Adipose tissue (tissue), 3 donors: Measurements from ENCODE around the gene ID3. TPM values are rescaled to one million over a fixed set of nuclear protein-coding genes. Genes with fewer than 3 reads are reported as not detected.
"Not testable (repeated sequence)": the region's sequence is repeated elsewhere in the genome, so short reads cannot be mapped to it uniquely, and the experiment has no call there.

Experiments used
- H3K27ac ChIP-seq: one replicate; pipeline ENCODE4 v1.5.1; 2013; ENCODE audit warnings: low read depth, low read length
- WGBS, 3 donors: extraction: QIAGEN DNeasy Blood & Tissue Kit; methylation state at CpG; one replicate each; pipeline ENCODE4 v1.1.7; 2013; 5-methylcytosine and 5-hydroxymethylcytosine counted together
- polyA plus RNA-seq, 3 donors: library from polyadenylated mRNA; stranded (reverse); fragments of 200-250 nt; gene quantifications; one replicate each; pipeline ENCODE4 v1.2.3, GENCODE V29; 2013
- donor health status: healthy with polysubstance abuse.
- donor health status: Bipolar disorder and iron deficiency.
- donor health status: healthy.

Gene ID3
- polyA plus RNA-seq, 3 donors, result 58.7 to 375 (median 170) TPM

DNA sequence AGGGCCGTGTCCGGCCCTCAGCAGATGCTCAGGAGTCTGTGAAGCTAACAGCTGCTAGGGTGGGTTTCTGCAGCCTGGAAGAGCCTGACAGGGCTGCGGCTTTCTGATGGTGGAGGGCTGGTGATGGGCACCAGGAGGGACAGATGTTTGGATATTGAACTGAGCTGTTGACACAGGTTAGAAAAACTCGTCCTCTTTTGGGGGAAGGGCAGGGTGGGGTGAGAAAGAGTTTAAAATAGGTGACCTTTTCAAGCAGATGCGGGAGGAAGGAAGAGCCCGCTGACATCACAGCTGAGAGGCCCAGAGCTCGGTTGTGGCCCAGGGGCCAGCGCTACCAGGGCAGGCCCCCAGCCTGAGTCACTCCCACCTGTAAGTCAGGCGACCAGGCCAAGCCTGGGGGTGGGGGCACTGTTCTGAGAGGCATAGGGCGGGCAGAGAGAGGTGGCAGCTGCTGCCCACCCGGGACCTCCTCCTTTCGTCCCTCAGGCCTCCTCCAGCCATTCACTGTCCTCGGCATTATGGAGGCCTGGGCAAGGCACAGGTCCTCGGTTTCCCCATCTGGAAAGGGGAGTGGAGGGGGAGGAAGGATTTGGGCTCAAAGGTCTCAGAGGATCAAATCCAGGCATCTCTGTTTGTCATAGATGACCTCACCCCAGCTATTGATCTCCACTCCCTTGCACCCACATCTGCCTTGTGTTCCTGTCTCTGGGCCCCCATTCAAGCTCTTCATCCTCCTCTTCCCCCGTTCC is 32.3 kb upstream of the ID3 start:
- H3K27ac ChIP-seq, result no peak overlapping the region
- 68 to 83% (median 70%) methylated on average over 15 of the region's 15 CpGs for WGBS, 3 donors

DNA sequence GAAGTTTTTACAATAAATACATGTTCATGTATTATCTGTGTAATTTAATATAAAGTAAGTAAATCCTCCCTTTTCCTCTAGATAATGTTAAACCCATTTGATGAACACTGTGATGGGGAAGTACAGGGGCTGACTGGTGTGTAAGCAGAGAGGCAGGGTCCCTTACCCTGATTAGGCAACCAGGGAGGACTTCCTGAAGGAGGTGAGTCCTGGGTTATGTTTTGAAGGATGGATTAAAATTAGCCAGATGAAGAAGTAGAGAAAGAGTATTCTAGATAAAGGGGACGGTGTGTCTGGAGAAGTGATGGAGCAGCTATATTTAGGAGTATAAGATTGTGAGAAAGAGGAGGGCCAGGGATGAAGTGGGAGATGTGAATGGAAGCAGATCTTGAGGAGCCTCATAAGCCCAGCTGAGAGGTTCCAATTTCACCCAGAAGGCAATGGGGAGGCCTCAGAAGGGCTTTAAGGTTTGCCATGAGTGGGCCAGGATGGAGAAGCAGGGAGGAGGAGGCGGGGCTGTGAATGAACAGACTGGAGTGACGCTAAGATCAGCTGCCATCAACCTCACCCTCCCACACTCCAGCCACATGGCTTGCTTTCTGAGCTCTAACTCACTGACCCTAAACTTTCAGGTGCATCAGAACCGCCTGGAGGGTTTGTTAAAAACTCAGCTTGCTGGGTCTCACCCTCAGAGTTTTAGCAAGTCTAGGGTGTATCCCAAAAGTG is 30.9 kb upstream of the ID3 start:
- H3K27ac ChIP-seq, result no peak overlapping the region
- 76 to 90% (median 88%) methylated on average over 4 of the region's 4 CpGs for WGBS, 3 donors

DNA sequence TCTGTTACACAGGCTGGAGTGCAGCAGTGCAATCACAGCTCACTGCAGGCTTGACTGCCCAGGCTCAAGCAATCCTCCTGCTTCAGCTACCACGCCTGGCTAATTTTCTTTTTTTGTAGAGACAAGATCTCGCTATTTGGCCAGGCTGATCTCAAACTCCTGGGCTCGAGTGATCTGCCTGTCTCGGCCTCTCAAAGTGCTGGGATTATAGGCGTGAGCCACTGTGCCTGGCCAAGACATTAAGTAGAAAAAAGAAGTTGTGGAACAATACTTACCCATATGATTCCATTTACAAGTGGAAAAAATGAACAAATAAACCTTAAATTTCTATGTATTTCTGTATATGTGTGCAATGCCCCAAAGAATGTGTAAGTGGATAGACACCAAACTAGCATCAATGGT is 30.3 kb upstream of the ID3 start:
- no peak overlapping the region for H3K27ac ChIP-seq
- WGBS, 3 donors, result 80 to 92% (median 82%) methylated on average over 5 of the region's 5 CpGs

DNA sequence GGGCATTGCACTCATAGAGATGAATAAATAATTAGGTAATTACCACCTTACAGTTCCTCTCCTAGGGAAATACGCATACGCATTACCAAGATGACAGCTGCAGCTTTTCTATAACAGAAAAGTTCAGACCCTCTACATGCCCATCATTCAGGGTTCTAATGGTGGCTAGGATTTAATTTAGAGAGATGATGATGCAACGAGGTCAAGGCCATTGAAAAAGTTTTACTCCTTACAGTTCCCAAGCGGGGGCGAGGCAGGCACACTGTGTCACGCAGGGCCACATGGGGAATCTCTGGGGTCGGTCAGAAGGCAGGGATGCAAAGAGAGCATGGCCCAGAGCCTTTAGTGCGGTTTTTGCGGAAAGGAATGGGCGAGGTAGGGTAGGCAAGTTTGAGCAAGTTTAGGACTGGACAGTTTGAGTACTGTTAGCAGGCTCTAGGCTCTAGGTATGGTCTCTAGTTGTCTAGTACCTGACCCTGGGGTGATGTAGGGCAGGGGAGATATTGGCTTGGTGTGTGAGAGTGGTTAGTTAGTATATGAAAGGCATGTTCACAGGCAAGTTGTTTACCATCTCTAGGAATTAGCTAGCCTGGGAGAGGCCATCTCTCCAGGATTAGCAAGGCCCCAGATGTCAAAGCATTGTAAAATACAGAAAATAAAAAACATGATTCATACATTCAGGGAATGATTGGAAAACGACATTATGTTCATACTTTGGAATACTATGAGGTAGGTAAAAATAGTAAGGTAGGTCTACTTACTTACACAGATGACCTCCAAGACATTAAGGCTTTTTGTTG is 29.6 kb upstream of the ID3 start:
- H3K27ac ChIP-seq, result no peak overlapping the region
- 77 to 79% (median 78%) methylated on average over 11 of the region's 11 CpGs for WGBS, 3 donors

DNA sequence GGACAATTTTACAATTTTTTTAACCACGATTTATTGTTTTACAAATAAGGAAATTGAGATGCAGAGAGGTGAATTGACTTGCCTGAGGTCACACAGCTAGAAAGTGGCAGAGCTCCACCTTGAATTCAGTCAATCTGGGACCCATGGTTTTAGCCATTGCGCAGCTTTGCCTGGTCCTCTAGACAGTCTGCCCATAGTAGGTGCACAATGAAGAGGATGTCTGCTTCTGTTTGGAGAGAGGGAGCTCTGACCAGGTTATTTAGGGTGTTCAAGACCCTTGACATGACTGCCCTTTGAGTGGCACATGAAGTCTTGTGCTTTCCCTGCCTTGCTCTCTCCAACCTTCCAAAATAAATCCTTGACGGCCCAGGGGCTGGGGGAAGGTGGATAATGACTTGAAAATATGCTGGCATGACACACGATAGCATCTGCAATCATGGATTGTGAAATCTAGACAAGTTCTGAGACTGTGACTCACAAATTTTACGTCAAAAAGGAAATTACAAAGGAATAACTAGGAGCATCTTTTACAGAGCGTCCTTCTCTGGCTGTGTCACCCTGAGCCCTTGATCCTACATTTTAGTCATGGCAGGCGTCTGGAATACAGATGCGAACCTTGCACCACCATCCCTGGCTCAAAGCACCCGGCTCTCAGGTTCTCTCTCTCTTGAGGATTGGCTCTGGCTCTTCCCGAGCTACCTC is 26.2 kb upstream of the ID3 start:
- H3K27ac ChIP-seq, result no peak overlapping the region
- WGBS, 3 donors, result 63 to 77% (median 64%) methylated on average over 10 of the region's 10 CpGs

DNA sequence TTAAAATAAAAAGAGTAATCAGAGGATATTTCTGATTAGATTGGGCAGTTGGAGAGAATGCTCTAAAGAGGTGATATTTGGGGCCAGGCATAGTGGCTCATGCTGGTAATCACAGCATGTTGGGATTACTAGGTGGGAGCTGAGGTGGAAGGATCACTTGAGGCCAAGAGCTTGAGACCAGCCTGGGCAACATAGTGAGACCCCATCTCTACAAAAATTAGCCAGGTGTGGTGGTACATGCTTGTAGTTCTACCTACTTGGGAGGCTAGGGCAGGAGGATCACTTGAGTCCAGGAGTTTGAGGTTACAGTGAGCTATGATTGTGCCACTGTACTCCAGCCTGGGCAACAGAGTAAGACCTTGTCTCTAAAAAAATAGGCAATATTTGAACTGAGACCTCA is 24.4 kb upstream of the ID3 start:
- H3K27ac ChIP-seq, result not testable (repeated sequence)

DNA sequence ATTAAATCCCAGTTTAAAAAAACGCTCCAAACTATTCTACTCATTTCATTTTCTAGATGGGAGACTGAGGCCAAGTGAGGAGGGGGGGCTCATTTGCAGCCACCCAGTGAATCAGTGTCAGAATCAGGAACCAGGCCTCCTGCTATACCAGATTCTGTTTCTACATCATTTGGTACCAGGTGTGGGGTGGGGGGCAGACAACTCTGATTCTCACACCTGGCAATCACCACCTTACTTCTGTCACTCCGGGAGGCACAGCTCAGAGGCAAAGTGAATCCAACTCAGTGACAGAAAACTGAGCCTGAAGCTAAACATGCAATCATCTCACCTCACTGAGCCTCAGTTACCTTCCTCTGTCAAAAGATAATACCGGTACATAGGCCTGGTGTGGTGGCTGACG is 23.5 kb upstream of the ID3 start:
- H3K27ac ChIP-seq, result no peak overlapping the region
- WGBS, 3 donors, result 90 to 93% (median 90%) methylated on average over 4 of the region's 4 CpGs

DNA sequence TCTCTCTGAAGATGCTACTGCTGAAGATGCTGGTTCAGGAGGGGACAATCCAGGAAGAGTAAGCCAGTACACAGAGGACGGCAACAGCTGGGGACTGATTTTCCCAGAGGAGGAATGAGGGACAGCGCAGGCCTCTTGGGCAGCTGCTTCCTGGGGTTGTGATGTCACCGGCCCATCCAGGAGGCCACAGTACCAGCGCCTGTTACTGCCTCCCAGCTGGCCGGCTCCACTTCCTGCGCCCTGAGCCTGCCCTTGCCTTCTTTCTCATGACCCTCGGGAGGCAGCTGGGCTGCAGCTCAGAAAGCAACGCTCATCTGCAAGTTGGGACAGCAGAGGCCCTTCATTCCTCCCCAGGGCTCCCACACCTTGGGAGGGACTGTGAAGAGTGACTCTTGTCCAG is 21.9 kb upstream of the ID3 start:
- 58 to 78% (median 73%) methylated on average over 8 of the region's 8 CpGs for WGBS, 3 donors
- no peak overlapping the region for H3K27ac ChIP-seq

DNA sequence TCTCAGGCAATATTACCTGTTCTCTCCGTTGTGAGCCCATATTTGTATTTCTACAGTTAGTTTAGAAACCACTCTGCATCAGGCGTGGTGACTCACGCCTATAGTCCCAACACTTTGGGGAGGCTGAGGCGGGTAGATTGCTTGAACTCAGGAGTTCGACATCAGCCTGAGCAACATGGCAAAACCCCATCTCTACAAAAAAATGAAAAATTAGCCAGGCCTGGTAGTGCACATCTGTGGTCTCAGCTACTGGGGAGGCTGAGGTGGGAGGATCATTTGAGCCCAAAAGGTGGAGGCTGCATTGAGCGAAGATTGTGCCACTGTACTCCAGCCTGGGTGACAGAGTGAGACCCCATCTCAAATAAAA is 19.7 kb upstream of the ID3 start:
- WGBS, 3 donors, result 85 to 91% (median 91%) methylated on average over 6 of the region's 6 CpGs
- H3K27ac ChIP-seq, result no peak overlapping the region

DNA sequence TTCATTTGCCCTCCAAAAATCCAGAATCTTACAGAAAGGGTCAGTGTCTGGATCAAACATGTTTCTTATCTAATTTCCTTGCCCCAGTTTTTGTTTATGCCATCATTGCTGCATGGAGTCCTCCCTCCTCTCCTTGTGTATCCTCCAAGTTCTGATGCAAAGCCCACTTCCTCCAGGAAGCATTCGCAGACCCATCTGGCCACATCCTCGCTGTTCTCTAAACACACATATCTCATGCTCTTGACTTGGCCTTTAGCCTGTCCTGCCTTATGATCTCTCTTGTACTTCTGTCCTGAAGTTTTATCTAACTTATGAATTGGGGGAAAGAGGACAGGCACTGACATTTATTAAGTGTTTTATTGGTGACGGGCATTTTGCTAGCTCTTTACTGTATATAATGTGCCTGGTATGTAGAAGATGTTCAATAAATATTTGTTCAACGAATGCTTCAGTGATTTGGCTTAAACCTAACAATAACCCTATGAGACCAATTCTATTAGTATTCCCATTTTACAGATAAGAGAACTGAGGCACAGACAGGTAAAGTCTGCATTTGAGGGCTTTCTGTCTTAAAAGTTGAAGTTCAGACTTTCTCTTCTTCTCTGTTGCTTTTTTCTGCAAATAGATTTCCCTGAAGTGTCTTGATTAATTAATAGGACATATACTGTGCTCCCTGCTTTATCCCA is 19.2 kb upstream of the ID3 start:
- 61 to 87% (median 66%) methylated on average over 4 of the region's 4 CpGs for WGBS, 3 donors
- H3K27ac ChIP-seq, result no peak overlapping the region

DNA sequence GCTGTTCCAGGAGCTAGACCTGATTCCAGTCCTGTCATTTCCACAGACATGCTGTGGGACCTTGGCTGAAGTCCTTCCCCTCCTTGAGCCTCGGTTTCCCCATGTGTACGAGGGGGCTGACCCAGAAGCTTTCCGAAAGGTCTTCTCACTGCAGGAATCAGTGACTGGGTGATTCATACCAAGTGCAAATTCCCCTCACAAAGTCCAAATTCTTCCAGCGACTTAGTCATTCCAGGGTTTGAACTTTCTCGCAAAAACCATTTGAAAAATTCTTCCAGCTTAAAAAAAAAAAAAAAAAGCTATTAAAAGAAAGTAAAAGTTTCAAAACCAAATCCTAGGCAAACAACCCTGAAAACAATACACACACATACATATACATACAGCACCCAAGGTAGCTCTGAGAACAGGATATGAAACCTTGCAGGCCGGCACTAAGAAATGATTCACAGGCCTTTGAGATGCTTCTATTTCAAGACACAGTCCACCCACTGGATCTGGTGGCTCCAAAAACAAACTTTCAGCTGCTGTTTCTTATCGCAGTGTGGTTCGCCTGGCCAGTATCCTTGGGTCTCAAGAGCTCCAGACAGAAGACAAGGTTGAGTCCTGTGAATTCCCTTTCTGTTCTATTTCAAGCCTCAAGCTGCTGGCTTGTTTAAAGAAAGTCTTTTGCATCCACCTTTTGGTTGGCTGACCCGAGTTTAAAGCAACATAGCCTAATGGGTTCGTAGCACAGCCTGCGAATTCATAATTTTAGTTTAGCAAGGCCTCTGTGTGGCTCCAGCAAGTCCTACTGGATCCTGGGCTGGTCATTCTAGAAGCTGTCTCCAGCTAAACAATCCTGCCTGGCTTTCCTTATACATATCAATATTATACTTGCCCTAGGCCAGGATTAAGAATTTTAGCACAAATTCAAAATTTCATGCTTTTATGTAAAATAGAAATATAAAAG is 18.0 kb upstream of the ID3 start:
- WGBS, 3 donors, result 45 to 68% (median 55%) methylated on average over 11 of the region's 11 CpGs
- H3K27ac ChIP-seq, result peak overlapping the region; percentile 65

DNA sequence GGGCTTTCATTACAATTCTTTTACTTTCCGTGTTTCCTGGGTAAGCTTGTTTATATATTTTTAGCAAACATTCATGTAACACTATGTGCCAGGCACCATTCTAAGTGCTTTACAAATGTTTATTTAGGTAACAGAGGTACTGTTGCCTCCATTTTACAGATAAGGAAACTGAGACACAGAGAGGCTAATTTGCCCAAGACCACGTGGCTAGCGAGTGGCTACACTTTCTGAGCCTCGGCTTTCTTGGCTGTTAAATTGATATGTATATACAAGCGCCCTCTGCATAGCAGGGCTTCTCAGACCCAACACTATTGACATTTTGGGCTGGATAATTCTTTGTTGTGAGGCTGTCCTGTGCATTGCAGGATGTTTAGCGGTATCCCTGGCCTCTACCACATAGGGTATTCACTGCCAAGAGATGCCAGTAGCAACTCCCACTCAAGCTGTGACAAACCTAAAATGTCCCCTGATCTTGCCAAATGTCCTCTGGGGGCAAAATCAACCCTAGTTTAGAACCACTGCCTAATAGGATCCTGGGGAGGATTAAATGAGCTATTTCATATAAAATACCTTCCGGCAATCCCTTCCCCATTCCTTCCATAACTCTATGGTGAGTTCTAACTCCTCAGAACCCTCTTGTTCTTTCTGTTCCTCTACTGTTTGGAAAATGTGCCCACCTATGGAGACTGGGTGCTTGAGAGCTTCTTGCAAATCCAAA is 17.2 kb upstream of the ID3 start:
- WGBS, 3 donors, result 83 to 89% (median 86%) methylated on average over 7 of the region's 7 CpGs
- peak overlapping the region; percentile 65 for H3K27ac ChIP-seq

DNA sequence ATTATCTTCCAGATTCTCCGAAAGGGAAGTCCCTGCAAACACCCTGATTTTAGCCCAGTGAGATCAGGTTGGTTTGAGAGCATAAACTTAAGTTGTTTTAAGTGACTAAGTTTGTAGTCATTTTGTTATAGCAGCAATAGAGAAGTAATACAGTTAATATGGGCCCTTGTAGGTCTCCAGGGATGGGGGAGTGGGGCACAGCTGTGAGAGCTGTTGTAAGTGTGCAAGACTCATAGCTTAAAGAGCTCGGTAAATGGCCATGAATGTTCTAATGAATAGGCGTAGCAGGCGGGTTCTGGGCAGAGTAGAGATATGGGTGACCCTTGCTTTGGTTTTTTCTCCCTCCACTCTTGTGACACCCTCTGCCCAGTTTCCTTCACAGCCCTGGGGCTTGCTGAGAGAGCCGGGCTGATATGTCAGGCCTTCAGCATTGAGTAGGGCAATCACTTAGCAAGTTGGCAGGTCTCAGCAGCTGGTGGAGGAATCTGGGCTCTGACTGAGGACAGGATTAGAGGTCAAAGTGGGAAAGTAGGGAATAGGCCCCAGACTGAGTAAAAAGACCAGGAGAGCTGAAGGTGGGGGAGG is 16.0 kb upstream of the ID3 start:
- WGBS, 3 donors, result 73 to 89% (median 77%) methylated on average over 5 of the region's 5 CpGs
- H3K27ac ChIP-seq, result no peak overlapping the region

DNA sequence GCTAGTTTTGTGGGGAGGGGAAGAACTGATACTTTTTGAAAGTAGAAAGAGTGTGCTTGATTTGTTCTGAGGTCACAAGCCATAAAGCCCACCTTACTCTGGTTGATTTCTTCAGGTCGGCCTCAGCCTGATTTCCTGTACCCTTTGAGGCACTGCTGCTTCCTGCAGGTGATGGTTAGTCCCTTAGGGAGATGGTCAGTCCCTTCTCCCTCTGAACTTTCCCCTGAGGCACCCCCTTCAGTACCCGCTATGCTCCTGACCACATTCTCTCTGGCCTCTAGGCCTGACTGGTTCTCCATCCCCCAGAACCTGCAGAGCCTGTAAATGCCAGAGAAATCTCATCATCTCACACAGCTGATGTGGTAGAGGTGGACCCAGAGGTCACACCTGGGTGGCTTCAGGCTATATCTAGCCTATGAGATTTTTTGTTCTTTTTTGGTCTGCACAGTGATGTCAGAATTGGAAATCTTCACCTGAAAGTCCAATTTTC is 15.0 kb upstream of the ID3 start:
- WGBS, 3 donors, result 78 to 92% (median 84%) methylated on average over 2 of the region's 2 CpGs
- H3K27ac ChIP-seq, result no peak overlapping the region

DNA sequence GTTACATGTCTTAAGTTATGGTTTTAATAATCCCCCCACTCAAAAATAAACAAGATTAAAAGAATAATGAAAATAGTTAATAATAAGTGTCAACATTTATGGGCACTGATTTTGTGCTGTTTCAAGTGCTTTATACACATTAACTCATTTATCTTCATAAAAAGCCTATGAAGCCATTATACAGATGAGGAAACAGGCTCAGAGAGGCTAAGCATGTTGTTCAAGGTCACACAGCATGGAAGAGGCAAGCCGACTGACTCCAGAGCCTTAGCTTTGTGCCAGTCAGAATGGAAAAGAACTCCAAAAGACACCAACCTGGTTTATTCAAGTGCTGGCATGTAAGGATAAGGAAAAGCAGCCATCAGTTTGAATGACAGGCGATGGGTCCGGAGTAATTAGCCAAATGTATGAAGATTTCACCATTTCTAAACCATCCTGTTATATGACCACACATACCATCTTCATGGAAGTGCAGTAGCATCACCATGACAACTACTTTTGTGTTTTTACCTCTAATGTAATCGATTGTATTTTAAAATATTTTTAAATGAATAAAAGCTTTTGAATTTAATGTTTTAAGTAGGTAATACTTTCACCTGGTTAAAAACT is 14.4 kb upstream of the ID3 start:
- WGBS, 3 donors, result 61 to 79% (median 72%) methylated on average over 4 of the region's 4 CpGs
- no peak overlapping the region for H3K27ac ChIP-seq

DNA sequence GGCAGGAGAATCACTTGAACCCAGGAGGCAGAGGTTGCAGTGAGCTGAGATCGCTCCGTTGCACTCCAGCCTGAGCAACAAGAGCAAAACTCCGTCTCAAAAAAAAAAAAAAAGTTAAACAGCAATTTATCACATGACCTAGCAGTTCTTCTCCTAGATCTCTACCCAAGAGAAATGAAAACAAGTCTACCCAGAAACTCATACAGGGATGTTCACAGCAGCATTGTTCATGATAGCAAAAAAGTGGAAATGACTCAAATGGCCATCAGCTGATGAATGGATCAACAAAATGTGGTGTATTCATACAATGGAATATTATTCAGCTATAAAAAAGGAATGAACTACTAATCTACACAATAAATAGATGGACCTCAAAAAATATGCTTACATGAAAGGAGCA is 12.2 kb upstream of the ID3 start:
- H3K27ac ChIP-seq, result no peak overlapping the region
- WGBS, 3 donors, result 82 to 90% (median 83%) methylated on average over 3 of the region's 3 CpGs
